Measurements from ENCODE around the gene VPS39.

Gene VPS39

DNA sequence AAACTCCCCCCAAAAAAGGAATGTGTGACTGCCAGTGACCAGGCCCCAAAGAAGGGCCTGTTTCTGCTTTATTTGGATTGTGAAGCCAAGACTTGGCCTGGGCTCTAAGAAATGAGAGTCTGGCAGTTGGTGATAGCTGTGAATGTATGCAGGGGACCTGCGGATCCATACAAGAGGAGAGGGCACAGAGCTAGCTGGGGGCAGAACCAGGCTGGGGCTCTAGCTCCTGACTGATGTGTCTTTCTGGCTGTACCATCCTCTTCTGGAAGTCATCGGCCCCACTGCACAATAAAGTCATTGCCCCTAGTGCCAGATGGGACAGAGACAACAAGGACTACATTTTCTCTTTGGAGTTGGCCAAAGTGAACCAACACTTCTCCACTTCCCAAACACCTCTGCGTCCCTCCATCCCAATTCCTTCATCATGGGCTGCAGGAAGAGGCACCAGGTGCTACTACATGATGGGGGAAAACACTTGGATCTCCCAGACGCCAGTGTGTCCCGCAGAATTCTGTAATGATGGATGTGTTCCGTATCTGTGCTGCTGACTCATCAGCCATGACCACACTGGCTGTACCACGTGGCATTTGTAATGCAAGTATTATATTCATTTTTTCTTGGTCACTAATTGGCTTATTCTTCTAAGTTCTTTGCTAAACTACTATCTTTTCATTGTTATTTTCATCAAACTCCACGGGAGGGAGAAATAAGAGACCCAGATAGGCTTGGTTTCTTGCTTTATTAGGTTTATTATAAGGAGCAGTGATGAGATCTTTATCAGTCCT is 49.9 kb downstream of the VPS39 start:
- DNase-seq (ENCODE audit: low read depth): no peak

DNA sequence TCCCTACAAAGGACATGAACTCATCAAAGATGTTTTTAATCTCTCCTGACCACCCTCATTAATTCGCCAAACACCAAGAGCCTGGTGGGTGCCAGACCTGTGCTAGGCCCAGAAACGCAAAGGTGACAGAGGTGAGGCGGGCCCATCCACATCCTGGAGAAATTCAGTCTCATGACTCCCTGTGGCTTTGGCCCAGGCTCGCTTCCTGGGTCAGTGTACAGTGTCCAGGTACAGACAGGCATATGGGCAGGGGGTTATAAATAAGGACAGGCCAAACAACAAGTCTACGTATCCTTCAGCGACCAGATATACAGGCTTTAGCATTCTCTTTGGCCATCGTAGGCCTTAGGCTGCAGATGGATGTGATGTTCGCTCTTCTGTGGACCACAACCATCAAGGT is 50.7 kb downstream of the VPS39 start:
- no peak for DNase-seq (ENCODE audit: low read depth)

DNA sequence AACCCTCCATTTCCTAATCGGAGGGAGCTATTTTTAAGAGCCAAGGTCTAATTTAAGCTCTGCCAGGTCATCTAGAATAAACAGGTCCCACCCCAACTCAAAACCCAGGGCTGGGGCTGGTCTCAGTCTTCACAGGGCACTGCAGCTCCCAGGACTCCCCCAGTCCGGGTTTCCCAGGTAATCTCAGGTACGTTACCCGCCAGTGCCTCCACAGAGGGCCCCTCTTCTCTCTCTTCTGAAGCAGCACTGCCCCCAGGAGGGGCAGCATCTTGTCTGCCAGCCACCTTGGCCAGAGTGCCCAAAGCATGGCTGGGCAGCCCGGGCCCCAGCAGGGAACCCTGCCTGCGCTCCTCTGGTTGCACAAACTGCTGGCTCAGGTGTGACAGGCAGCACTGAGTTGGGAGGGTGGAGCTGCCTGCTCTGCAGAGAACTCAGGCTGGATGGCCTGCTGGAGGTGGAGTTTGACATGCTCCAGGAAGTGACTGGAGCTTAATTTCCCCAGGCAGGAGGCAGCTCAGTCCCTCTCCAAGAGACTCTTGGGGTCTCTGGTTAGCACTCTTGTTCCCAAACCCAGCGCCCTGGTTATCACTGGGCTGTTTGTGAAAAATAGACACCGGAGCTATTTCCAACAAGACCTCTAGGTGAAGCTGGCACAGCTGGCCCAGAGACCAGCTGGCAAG is 51.7 kb downstream of the VPS39 start, which contains the start of gene PLA2G4F:
Gene PLA2G4F, minus strand, starts transcription at position 394 of the 680 bp plus-strand sequence. Its CDS starts 87 bp downstream, at position 307.
- no peak for DNase-seq (ENCODE audit: low read depth)

DNA sequence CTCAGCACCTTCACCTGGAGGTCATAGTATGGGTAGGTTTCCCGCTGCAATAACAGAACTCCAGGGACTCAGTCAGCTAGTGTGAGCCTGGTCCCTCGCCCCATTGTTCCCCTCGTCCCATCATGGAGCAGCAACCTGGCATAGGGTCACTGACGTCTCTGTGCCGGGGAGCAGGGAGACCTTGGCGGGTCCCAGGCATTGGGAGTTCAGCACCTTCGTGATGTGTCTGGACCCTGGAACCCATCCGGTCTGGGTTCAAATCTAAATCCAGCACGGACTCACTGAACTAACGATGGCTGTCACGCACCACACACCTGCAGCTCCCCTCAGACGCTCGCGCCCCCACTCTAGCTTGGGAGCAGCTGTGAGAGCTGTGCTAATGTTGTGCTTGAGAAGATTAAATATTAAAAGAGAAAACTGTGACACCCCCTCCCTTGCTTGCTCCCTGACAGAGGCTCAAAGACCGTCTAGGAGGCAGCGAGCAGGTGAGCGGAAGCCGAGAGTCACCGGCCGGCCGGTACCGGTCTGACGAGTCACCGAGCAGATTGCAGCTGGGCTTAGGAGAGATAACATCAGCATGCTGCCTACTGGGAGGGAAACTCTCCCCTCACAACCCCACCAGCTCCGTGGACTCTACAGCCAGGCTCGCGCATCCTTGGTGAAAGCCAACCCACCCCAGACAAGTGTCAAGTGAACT is 52.4 kb downstream of the VPS39 start:
- no peak for DNase-seq (ENCODE audit: low read depth)

DNA sequence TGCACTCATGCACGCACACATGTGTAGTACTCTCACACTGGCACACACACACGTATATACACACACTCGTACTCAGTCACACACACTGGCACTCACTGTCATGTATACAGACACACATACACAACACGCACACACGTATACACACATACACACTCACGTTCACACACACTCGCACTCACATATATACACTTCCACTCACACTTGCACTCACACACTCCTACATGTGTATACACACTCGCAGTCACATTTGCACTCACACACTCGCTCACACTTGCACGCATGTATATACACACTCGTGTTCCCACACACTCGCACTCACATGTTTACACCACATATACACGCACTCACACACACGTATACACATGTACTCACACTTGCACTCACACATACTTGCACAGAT is 53.1 kb downstream of the VPS39 start:
- DNase-seq (ENCODE audit: low read depth): no peak

DNA sequence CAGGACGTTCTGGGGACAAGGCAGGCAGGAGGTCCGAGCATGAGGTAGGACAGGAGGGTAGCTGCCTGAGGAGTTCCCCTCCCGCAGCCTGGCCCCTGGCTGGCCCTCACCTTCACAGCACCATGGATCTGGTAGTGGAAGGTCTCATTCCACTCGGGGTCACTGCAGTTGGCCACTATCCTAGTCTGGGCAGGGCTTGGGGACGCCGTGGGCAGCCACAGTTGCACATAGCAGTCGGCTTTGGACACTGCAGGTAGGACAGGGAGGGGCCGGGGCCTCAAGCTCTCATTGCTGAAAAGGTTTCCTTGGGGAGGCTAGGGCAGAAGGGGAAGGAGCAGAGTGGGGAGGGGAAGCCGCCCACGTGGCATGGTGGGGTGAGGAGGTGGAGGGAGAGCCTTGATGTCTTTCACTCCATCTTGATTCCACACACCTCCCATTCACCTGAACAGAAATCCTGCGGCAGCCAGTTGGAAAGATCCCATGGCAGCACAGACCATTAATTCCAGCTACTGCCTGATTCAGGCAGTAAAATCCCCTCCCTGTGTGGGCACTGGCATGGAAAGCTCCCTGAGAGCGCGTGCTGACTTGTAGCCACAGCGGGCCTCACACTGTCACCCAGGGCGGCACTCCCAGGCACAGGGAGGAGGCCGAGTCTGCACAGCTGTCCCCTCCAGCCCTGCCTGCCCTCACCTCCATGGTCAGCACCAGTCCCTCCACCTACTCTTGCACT is 53.7 kb downstream of the VPS39 start:
- DNase-seq (ENCODE audit: low read depth): no peak

DNA sequence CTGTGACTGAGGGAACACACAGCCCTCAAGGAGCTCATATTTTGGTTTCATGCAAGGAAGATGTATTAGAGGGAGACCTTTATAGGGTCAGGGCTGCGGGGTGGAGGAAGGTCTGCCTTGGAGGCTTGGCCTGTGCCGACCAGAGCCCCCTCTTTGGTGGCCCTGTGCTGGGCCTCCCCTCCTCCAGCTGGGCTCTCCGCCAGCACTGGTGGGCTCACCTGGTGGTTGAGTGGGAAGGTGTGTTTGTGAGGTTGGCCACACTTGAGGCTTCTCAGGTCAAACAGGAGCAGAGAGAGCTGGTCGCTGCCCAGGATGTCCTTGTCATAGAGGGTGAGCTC is 54.3 kb downstream of the VPS39 start:
- DNase-seq (ENCODE audit: low read depth): no peak

DNA sequence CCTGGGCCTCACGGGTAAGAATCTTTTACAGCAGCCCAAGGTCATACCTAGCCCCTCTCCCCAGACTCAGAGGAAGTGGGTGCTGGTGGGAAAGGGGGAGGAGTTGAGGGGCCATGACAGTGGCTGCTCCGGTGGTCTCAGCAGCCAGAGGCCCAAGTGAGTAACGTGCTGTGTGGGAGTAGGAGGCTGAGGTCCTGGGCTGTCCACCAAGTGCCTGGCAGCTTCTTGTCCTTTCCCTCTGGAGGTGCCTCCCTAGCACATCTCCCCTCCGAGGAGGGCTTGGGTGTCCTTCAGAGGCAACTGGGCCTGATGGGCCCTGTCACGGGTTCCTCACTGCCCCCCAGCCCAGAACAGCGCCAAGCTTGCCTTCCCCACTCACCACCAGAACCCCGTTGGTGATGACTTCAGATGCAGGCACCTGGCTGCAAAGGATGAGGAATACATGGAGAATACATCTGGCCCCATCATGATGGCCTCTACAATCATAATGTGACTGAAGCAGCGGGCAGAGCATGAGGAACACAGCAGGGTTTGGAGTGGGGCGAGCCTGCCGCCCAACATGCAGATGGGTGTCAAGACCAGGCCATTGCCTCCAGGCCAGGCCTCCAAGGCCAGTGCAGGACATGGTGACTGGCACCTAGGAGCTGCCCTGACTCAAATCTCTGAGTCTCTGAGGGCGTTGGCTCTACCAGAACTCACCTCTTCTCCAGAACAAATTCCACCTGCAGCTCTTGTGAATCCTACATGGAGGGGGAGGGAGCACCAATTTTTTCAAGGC is 55.0 kb downstream of the VPS39 start:
- DNase-seq (ENCODE audit: low read depth): no peak

DNA sequence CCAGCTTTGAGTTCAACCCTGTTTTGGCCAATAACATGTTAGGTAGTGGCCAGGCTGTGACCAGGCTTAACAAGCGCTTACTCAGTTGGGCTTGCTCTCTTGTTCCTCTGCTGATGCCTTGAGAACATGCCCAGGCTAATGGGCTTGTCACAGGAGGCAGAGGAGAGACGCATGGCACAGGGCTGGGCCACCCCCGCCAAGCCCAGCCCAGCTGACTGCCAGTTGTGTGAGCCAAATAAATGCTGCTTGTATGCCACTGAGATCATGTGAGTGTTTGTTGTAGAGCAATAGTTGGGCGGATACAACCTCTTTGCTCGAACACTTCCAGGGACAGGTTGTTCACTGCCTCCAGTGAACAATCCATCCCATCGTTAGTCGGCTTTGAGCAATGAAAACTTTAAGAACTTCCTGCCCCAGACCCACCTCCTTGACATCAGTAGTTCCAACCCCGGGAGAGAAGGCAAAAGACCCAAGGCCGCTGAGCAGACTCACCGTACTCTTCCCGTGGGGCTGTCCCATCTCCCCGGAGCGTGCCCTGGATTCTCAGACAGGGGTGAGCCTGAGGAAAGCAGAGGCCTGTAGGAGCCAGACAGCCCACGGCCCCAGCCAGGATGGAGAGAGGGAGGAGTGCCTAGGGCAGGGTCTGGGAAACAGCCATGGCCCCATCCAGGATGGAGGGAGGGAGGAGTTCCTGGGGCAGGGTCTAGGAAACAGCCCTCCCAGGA is 55.7 kb downstream of the VPS39 start:
- DNase-seq (ENCODE audit: low read depth): no peak

DNA sequence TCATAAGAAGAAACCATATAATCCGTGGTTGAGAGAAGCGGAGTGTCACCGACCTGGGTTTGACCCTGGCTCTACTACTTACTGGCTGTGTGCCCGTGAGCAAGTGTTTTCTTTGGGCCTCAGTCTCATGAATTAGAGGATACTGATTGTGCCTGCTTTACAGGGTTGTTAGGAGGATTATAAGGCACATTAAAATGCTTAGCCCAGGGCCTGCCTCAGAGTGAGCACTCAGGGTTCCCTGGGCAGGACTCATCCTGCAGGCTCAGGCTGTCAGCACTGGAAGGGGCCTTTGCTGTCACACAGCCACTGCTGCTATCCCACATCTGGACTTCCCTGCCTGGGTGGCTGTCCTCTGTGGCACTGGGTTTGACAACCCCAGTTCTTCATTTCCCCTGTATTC is 56.4 kb downstream of the VPS39 start:
- DNase-seq (ENCODE audit: low read depth): no peak

DNA sequence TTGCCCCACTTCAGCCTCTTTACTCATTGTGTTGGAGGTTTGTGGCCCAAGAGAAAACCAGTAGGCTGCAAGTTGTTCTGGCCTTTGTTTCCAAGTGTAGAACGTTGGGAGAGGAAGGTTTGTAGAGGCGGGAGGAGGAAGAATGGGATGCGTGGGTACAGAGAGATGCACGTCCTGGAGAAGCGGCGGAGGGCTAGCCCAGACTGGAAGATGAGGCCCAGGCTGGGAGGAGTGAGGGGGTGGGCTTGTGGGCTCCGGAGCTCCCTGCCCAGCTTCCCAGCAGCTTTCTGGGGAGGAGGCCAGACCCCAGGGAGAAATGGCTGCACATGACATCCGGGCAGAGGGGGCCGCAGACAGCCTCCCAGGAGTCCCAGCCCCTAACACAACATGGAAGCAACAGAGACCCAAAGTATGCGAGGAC is 57.0 kb downstream of the VPS39 start:
- no peak for DNase-seq (ENCODE audit: low read depth)

DNA sequence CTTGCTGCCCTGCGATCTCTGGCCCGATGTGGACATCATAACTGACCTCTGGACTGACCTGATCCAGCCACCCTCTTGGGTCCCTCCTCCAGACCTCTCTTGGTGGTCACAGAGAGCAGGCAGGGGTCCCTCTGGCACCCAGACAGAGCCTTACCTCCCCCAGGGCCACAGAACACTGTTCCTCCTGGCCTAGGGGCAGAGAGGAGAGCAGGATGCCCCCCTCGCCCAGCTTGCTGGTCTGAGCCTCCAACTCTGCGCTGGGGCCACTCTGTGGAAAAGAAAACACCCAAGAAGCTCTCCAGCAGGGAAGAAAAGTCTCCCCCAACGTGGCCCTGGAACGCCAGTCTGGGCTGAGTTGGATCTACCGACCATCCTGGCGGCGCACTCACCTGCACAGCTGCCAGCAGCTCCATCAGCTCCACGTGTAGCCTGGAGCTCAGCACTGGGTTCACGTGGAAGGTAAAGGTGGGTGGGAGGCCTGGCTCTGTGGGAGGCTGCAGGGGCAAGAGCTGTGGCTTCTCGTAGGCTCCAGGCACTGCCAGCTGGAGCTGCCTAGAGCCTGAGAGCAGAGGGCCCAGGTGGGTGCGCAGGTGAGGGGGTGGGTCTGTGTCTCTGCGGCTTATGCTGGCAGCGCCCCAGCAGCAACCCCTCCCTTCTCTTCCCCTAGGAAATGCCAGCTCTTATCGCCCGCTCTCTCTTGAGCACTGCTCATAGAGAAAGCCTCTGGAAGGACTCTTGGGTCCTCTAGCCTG is 57.7 kb downstream of the VPS39 start:
- DNase-seq (ENCODE audit: low read depth): no peak

DNA sequence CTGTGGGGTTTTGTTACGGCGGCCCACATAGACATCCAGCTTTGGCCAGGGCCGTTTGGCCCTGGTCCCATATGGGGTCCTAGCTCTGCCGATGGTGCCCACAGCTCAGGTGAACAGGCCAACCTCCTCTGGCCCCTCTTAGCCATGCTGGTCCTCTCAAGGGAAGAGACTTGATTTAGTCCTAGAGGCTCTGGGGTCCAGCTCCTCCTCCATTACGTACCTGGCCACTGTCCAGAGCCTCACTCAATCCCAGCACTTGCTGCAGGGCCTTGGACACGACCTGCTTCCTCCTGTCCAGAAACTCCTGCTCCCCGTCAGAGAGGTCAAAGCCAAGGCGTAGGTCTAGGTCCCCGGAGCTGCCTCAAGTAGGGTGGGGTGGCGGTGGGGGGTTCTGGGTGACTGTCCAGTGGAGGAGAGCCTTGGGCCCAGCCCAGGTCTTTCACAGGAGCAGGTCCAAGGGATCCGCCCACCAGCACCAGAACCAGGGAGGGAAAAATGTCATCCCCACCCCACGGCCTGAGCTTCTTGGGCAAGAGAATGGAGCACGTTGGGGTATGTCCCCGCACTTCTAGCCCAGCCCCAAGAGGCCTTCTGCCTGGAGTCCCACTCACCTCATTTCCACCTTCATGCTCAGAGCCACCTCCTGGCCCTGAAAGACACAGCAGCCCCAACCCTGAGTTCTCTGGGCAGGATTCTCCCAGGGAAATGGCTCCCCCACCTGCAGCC is 58.4 kb downstream of the VPS39 start:
- DNase-seq (ENCODE audit: low read depth): no peak

DNA sequence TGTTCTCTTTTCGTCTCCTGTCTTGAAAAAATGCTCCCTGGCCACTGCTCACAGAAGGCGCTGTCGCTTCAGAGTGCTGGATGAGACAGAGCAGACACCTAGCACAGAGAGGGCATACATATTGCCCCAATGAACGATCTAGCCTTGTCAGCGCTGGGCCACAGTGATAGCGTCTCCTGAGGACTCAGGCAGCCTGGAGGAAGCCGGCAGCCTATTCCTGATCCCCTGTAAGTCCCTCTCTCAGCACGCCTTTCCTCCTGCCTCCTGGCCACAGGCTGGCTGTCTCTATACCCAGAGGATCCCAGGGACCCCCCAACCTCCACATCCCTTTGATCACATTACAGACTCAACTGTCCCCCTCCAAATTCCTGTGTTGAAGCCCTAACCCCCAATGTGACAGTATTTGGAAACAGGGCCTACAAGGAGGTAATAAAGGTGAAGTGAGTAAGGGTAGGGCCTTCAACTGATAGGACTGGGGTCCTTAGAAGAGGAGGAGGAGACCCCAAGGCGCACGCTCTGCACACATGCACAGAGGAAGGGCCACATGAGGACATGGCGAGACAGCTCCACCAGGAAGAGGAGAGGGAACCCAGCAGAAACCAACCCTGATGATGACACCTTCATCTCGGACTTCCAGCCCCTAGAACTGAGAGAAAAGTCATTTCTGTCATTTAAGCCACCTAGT is 59.2 kb downstream of the VPS39 start:
- DNase-seq (ENCODE audit: low read depth): no peak

DNA sequence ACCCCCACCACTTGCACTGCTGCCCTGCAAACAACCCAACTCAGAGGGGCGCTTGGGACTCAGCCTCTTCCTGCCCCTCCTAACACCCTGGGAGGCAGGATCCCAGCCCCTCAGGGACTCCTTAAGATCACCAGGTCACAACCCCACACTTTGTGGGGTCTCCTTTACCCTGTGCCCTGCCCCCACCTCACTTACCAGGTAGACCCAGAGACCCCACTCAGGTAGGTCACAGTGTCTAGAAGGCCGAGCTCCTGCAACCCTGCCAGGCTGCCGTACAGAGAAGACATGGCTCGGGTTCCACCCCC is 60.7 kb downstream of the VPS39 start:
- DNase-seq (ENCODE audit: low read depth): no peak

DNA sequence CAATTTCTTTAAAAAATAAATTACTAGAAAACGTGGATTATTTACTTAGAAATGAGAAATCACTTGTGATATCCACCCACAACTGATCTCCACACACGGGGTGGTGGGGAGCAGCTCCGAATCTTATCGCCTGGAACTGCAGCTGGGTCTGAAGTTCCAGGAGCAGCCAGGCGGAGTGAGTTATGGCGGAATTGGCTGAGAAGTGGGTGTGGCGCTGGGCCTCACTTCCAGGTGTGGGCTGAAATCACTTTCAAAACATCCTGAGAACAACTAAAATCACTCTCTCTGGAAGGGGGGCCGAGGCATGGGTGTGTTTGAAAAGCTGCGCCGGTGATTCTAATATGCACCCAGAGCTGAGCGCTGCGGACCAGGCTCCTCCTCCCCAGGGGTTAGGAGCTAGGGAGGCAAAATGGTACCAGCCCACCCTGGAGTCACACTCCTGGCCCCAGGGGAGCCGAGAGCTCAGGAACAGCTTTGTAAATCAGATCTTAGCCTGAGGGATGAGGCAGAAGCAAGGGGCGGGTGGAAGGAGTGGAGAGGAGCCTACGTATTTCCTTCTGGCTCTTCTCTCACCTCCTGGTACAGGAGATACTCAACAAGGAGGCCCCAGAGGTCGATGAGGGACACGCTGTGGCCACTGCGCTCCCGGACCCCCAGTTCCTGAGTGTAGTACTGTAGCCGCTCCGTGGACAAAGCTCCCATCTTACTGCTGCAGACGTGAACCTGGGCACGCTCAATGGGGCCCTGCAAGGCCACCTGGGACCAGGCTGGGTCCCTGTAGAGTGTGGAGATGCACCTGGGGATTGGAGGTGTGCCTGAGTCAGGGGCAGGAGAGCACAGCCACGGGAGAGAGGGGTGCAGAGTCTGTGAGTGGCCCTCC is 61.3 kb downstream of the VPS39 start:
- DNase-seq (ENCODE audit: low read depth): no peak

DNA sequence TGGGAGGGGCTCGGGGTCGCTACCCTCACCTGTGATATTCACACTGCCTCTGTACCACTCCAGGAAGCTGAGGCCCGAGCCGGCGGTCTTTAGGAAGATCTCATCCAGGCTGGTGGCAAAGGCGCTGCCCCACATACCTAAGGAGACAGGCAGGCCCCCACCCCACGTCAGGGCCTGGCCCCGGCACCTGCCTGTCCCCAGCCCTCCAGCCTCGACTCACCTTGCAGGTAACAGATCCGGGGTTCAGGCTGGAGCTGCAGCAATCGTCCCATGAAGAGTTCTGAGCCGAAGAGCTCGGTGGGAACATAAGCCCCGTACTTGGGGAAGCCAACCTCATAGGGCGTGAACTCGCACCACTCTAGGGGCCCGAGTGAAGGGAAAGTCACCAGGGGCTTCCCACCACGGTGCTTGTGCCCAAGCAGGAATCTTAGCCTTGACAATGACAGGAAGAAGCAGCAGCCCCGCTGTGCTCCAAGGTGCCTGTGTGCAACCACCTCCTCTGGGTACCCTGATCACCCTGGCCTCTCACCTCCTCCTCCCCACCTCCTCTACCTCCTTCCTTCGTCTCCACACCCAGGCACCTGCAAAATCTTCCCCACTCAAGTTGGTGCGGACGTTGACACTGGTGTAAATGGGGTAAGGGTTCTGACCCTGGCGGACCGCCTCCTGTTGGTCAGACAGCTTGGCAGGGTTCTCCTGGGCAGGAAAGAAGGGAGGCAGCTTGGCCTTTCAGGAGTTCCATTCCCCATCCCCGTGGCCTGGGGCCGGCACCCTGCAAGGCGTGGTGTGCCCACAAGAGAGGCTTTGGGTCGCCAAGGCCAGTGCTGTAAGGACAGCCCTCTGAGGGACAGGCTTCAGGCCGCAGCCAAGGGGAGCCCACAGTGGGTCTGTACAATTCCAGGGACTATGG is 62.3 kb downstream of the VPS39 start:
- no peak for DNase-seq (ENCODE audit: low read depth)

Data from stimulated activated CD8-positive, alpha-beta memory T cell treated with anti-CD3 and anti-CD28 coated beads, Interleukin-4, amount 100 ng/mL, for 24 hours (primary cell).